B cell (primary cell): ENCODE data around the gene DLL1. TPM values are rescaled to one million over a fixed set of nuclear protein-coding genes. Genes with fewer than 3 reads are reported as not detected.

Experiments used
- ATAC-seq: fragments of 200-7000 bp; cut with Tn5 transposase; one replicate; pipeline ENCODE4 v1.10.0; 2021; ENCODE audit warnings: low read depth, mild to moderate bottlenecking, moderate number of reproducible peaks, moderate library complexity
- CTCF ChIA-PET: fragments of 350-600 bp; sonication (Branson Sonifier 250); formaldehyde crosslinking; loops from one replicate; lab custom pipeline; 2021; ENCODE audit warnings: antibody characterized with exemption, inconsistent platforms; lab: Charles Lee
- POLR2A ChIA-PET: fragments of 350-600 bp; sonication (Branson Sonifier 250); formaldehyde crosslinking; loops from one replicate; lab custom pipeline; 2021; ENCODE audit warnings: antibody characterized with exemption; lab: Charles Lee
- DNase-seq: peaks from one replicate; pipeline ENCODE4 v3.0.0; 2013
- H2AFZ ChIP-seq: 2 replicates; pipeline ENCODE4 v1.6.1; 2012; ENCODE audit warnings: mild to moderate bottlenecking, low read depth, low read length; ENCODE audit not compliant: insufficient read depth, poor library complexity, severe bottlenecking
- H3K27ac ChIP-seq, 2 donors: 1 replicate in 1 of 2; 2 replicates in 1 of 2; pipeline ENCODE4 v1.5.1; 2012 to 2013; ENCODE audit warnings: low read length in 2 of 2, mild to moderate bottlenecking in 2 of 2, moderate library complexity in 1 of 2
- H3K27me3 ChIP-seq, 4 experiments: fragments of 200-600 bp in 1 of 4; sonication (generic) in 1 of 4; replicated peaks in 1 of 4; 1 replicate in 2 of 4; 2 replicates in 2 of 4; pipeline versions ENCODE4 v1.6.1 to v1.7.0; 2013 to 2016; ENCODE audit warnings: low read length in 3 of 4, mild to moderate bottlenecking in 2 of 4, mixed read lengths in 1 of 4, moderate library complexity in 1 of 4; ENCODE audit not compliant: insufficient read depth in 4 of 4, control insufficient read depth in 3 of 4; ENCODE audit errors: control extremely low read depth in 1 of 4
- H3K36me3 ChIP-seq, 2 experiments: replicated peaks in 1 of 2; 1 replicate in 1 of 2; 2 replicates in 1 of 2; pipeline versions ENCODE4 v1.6.1 to v1.7.1; 2013; ENCODE audit warnings: low read length in 1 of 2; ENCODE audit not compliant: insufficient read depth in 2 of 2, control insufficient read depth in 1 of 2; ENCODE audit errors: control extremely low read depth in 1 of 2, extremely low read depth in 1 of 2
- H3K4me1 ChIP-seq, 2 donors: fragments of 200-600 bp in 1 of 2; sonication (generic) in 1 of 2; 1 replicate in 1 of 2; 2 replicates in 1 of 2; pipeline versions ENCODE4 v1.5.1 to v1.6.1; 2013 to 2017; ENCODE audit warnings: low read length in 2 of 2; ENCODE audit not compliant: control insufficient read depth in 2 of 2, insufficient read depth in 2 of 2
- H3K4me2 ChIP-seq: replicated peaks from 2 replicates; pipeline ENCODE3; 2012; ENCODE audit warnings: mild to moderate bottlenecking, low read depth, low read length; ENCODE audit not compliant: poor library complexity, severe bottlenecking
- H3K4me3 ChIP-seq, 5 experiments: fragments of 200-600 bp in 1 of 5; sonication (generic) in 1 of 5; 1 replicate in 3 of 5; 2 replicates in 2 of 5; pipeline versions ENCODE4 v1.5.1 to v1.7.0; 2011 to 2016; ENCODE audit warnings: low read length in 4 of 5, mild to moderate bottlenecking in 4 of 5, low read depth in 2 of 5, control low read depth in 1 of 5, moderate library complexity in 1 of 5; ENCODE audit not compliant: insufficient read depth in 1 of 5; ENCODE audit errors: control extremely low read depth in 1 of 5, extremely low read depth in 1 of 5
- H3K79me2 ChIP-seq: fragments of 200-600 bp; sonication (generic); one replicate; pipeline ENCODE4 v1.6.0; 2016; ENCODE audit warnings: low read length; ENCODE audit not compliant: control insufficient read depth, insufficient read depth
- H3K9ac ChIP-seq: fragments of 200-600 bp; sonication (generic); 2 replicates; pipeline ENCODE4 v1.6.1; 2017; ENCODE audit warnings: mild to moderate bottlenecking, low read length, moderate library complexity
- H3K9me3 ChIP-seq, 3 donors: one replicate each; pipeline versions ENCODE4 v1.6.1 to v1.7.1; 2013; ENCODE audit warnings: low read length in 2 of 3; ENCODE audit not compliant: control insufficient read depth in 2 of 3, insufficient read depth in 1 of 3; ENCODE audit errors: control extremely low read depth in 1 of 3
- H4K20me1 ChIP-seq: 2 replicates; pipeline ENCODE4 v1.6.0; 2012; ENCODE audit warnings: mild to moderate bottlenecking, low read length; ENCODE audit not compliant: insufficient read depth, control insufficient read depth, poor library complexity, severe bottlenecking
- H3K27ac Mint-ChIP-seq: one replicate; pipeline ENCODE4 v1.8.0; 2021; ENCODE audit warnings: mixed read lengths
- H3K27me3 Mint-ChIP-seq: one replicate; pipeline ENCODE4 v1.8.0; 2021; ENCODE audit warnings: mixed read lengths
- H3K4me1 Mint-ChIP-seq: one replicate; pipeline ENCODE4 v1.8.0; 2021; ENCODE audit warnings: mixed read lengths
- H3K4me3 Mint-ChIP-seq: one replicate; pipeline ENCODE4 v1.8.0; 2021; ENCODE audit warnings: mixed read lengths
- H3K9me3 Mint-ChIP-seq: one replicate; pipeline ENCODE4 v1.8.0; 2022; ENCODE audit warnings: mixed read lengths; ENCODE audit not compliant: insufficient read depth
- CTCF ChIP-seq: fragments of 200-600 bp; IDR thresholded peaks from one replicate; pipeline ENCODE4 v1.8.0; 2022; ENCODE audit warnings: antibody characterized with exemption, mild to moderate bottlenecking
- EZH2 ChIP-seq: IDR thresholded peaks from 2 replicates; pipeline ENCODE4 v1.6.1; 2012; ENCODE audit warnings: borderline replicate concordance, low read depth, mild to moderate bottlenecking, moderate library complexity, low read length; ENCODE audit not compliant: insufficient read depth, poor library complexity, severe bottlenecking
- whole genome bisulfite sequencing: methylation state at CpG from one replicate; pipeline ENCODE4 v1.1.5; 2013; ENCODE audit warnings: missing lambda C conversion rate; ENCODE audit not compliant: insufficient coverage; 5-methylcytosine and 5-hydroxymethylcytosine counted together
- intact Hi-C: fragments of 100-400 bp; cut with micrococcal nuclease; formaldehyde crosslinking; loops from one replicate; pipeline ENCODE4 v1.10.0; 2022
- polyA plus RNA-seq: library from polyadenylated mRNA; depleted of rRNA; stranded (reverse); fragments of >200 nt; gene quantifications from 2 replicates; pipeline ENCODE4 v1.2.3, GENCODE V29; 2012
- total RNA-seq, 2 donors: library from RNA; stranded (reverse); fragments of 120-200 nt in 1 of 2; gene quantifications; 1 replicate in 1 of 2; 2 replicates in 1 of 2; pipeline versions ENCODE4 v1.2.3 to v1.2.4, GENCODE V29; 2013 to 2022

DLL1 gene
- total and polyA plus RNA-seq, 2 donors (not counting 1 experiment from before 2014, with no cell fraction given): 1.6 to 6.8 TPM

DNA sequence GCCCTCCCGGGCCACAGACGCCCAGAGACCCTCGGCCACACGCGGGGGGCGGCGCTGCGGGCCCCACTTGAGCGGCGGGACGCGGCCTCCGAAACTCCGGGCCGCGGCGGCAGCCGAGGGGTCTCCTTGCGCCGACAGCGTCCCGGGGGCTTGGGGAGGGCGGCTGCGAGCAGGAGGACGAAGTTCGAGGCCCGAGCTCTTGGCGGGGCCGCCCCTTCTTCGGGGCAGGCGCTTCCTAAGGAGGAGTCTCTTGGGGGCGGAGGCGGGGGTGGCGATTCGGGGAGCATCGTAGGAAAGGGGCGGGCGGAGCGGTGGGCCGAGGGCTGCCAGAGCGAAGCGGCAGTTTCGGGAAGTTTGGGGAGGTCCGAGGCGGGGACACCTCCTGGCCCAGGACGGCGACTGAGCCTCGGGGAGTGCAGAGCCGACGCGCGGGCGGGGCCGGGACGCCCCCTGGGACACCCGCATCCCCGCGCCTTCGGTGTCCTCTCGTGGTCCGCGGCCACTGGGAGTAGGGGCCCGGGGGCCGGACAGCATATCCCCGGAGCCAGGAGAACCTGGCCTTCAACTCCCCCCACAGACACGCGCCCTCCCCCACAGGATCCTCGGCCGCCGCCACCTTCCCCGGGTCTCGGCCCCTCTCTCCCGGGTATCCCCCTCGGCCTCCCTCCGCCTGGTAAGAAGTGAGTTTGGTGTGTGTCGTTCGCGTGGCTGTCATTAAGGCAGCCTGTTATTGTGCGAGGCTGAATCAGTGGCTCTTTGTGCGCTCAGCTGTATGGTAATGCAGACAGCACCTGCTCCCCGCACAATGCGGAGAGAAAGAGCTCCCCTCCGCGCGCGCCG is 613 bp upstream of the DLL1 start:
- Mint-ChIP-seq H3K27me3 (peaks cover 45% of the 10 kb centered on the region), H3K27ac (peak overlapping the region; percentile 73), H3K9me3 (no peaks in the 10 kb centered on the region), H3K4me1 (peaks cover 49% of the 10 kb centered on the region), H3K4me3 (peak overlapping the region; percentile 94)
- peak overlapping the region; percentile 58 for H3K9ac ChIP-seq
- DNase-seq: peak; percentile 73
- ChIA-PET POLR2A (interaction anchor here (0.7 kb wide), 1 partner anchor 568 kb away, joined by 5 read pairs; no protein-coding TSS in a partner anchor), CTCF (interaction anchor here (0.9 to 2.1 kb wide), 9 partner anchors 17 to 501 kb away, joined by 3 to 14 read pairs (median 3); no protein-coding TSS in a partner anchor)
- WGBS: 1% methylated on average over 77 of the region's 87 CpGs
- H4K20me1 ChIP-seq: peaks cover 3% of the 10 kb centered on the region
- peak overlapping the region; percentile 72 for H2AFZ ChIP-seq
- no peak for TF ChIP-seq EZH2
- TF ChIP-seq CTCF: no peak
- H3K9me3 ChIP-seq: peaks cover 0 to 19% (median 0%) of the 10 kb centered on the region in 3 donors
- intact Hi-C loops: loop anchor here (2.0 to 10.0 kb wide), 6 partner anchors 203 to 567 kb away; partner anchors contain the start of gene PHF10
- peaks cover 52 to 68% of the 10 kb centered on the region in 2 donors for H3K4me1 ChIP-seq
- peak overlapping the region in 4 of 5 experiments; percentile 40 to 77 (median 68) for H3K4me3 ChIP-seq
- H3K27me3 ChIP-seq: peaks cover 0 to 81% (median 48%) of the 10 kb centered on the region in 4 experiments
- ATAC-seq: peak; percentile 32
- no peaks in the 10 kb centered on the region for H3K79me2 ChIP-seq
- H3K27ac ChIP-seq: no peak overlapping the region
- peak overlapping the region; percentile 98 for H3K4me2 ChIP-seq
- no peaks in the 10 kb centered on the region for H3K36me3 ChIP-seq
